DOHH2 (cell line): ENCODE data around the gene RHBG.
"Not testable (repeated sequence)": the region's sequence is repeated elsewhere in the genome, so short reads cannot be mapped to it uniquely, and the experiment has no call there.

Source experiments
- H3F3A ChIP-seq: fragments of 200-600 bp; sonication (generic), shearing (Covaris generic); 2 replicates; pipeline ENCODE4 v1.6.0; 2016; ENCODE audit warnings: antibody characterized with exemption, mild to moderate bottlenecking; ENCODE audit not compliant: control insufficient read depth, insufficient read depth
- H3K27ac ChIP-seq: fragments of 200-600 bp; sonication (generic); 2 replicates; pipeline ENCODE4 v1.5.1; 2014; ENCODE audit warnings: low read depth, mild to moderate bottlenecking, low read length, moderate library complexity
- H3K27me3 ChIP-seq: fragments of 200-600 bp; sonication (generic); 2 replicates; pipeline ENCODE4 v1.6.1; 2014; ENCODE audit warnings: mild to moderate bottlenecking, low read length, mixed read lengths; ENCODE audit not compliant: control insufficient read depth
- H3K36me3 ChIP-seq: fragments of 200-600 bp; sonication (generic); 2 replicates; pipeline ENCODE4 v1.6.1; 2014; ENCODE audit warnings: mild to moderate bottlenecking, low read length, moderate library complexity, mixed read lengths; ENCODE audit not compliant: control insufficient read depth
- H3K4me1 ChIP-seq: fragments of 200-600 bp; sonication (generic); 2 replicates; pipeline ENCODE4 v1.6.1; 2014; ENCODE audit warnings: mild to moderate bottlenecking, low read length, mixed read lengths; ENCODE audit not compliant: control insufficient read depth
- H3K4me2 ChIP-seq: fragments of 200-600 bp; sonication (generic); 2 replicates; pipeline ENCODE4 v1.6.0; 2014; ENCODE audit warnings: mild to moderate bottlenecking, low read length, moderate library complexity
- H3K4me3 ChIP-seq: fragments of 200-600 bp; sonication (generic); 2 replicates; pipeline ENCODE4 v1.5.1; 2014; ENCODE audit warnings: mild to moderate bottlenecking, low read length, mixed read lengths
- H3K79me2 ChIP-seq: fragments of 200-600 bp; sonication (generic); 2 replicates; pipeline ENCODE4 v1.6.1; 2014; ENCODE audit warnings: mild to moderate bottlenecking, low read length, mixed read lengths; ENCODE audit not compliant: control insufficient read depth
- H3K9me2 ChIP-seq: fragments of 200-600 bp; sonication (generic); replicated peaks from 2 replicates; pipeline ENCODE4 v1.6.1; 2014; ENCODE audit warnings: mild to moderate bottlenecking, low read length, mixed read lengths; ENCODE audit not compliant: control insufficient read depth
- H3K9me3 ChIP-seq: fragments of 200-600 bp; sonication (generic); 2 replicates; pipeline ENCODE4 v1.6.1; 2014; ENCODE audit warnings: antibody characterized with exemption, low read length, mixed read lengths; ENCODE audit not compliant: control insufficient read depth, insufficient read depth
- H4K20me1 ChIP-seq: fragments of 200-600 bp; sonication (generic); 2 replicates; pipeline ENCODE4 v1.6.0; 2014; ENCODE audit warnings: low read depth, mild to moderate bottlenecking, antibody characterized with exemption, low read length, moderate library complexity; ENCODE audit not compliant: control insufficient read depth, insufficient read depth
- EZH2phosphoT487 ChIP-seq: fragments of 200-600 bp; sonication (generic); IDR thresholded peaks from 2 replicates; pipeline ENCODE4 v1.6.1; 2017; ENCODE audit warnings: borderline replicate concordance, mild to moderate bottlenecking, antibody characterized with exemption, low read length, moderate library complexity, mixed read lengths
- TF ChIP-seq, protein P1 (sequence below): fragments of 200-600 bp; sonication (generic); IDR thresholded peaks from one replicate; pipeline ENCODE4 v1.5.1; 2014; ENCODE audit warnings: antibody characterized with exemption, mild to moderate bottlenecking, low read depth, low read length; ENCODE audit not compliant: poor library complexity, severe bottlenecking

Gene RHBG

GRCh38 chr1:156368889-156369684 lies at the start of gene RHBG:
RHBG (plus strand) TSS chr1:156369211; CDS start chr1:156369250, 39 bp downstream.
- TF ChIP-seq, protein P1, sequence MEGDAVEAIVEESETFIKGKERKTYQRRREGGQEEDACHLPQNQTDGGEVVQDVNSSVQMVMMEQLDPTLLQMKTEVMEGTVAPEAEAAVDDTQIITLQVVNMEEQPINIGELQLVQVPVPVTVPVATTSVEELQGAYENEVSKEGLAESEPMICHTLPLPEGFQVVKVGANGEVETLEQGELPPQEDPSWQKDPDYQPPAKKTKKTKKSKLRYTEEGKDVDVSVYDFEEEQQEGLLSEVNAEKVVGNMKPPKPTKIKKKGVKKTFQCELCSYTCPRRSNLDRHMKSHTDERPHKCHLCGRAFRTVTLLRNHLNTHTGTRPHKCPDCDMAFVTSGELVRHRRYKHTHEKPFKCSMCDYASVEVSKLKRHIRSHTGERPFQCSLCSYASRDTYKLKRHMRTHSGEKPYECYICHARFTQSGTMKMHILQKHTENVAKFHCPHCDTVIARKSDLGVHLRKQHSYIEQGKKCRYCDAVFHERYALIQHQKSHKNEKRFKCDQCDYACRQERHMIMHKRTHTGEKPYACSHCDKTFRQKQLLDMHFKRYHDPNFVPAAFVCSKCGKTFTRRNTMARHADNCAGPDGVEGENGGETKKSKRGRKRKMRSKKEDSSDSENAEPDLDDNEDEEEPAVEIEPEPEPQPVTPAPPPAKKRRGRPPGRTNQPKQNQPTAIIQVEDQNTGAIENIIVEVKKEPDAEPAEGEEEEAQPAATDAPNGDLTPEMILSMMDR = no peak
- TF ChIP-seq EZH2phosphoT487 = peak; percentile 50; the same call in 1 of the 2 replicates
- Histone ChIP-seq H3K4me2 (no peak within 1 kb of the TSS), H3K4me3 (no peak within 1 kb of the TSS)

DNA sequence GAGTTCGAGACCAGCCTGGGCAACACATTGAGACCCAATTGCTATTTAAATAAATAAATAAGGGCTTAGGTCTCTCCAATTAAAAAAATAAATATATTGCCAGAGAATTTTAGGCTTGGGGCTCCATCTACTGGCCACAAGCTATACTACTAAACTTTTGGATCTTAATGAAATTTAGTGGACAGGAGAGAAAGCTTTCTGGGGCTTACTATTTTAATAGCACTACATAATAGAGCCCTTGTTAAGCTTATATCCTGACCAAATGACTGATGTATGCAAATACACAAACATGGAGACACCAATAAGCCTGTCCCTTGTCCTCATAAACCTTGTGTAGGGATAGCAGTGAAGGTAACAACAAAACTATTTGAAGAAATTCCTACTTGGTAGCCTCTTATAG lies 49.3 kb upstream of the RHBG start:
- peaks cover 11% of the 10 kb centered on the region for H4K20me1 ChIP-seq
- H3K36me3 ChIP-seq = peaks cover 91% of the 10 kb centered on the region
- H3K27me3 ChIP-seq = no peaks in the 10 kb centered on the region
- H3K4me2 ChIP-seq = no peak overlapping the region
- no peaks in the 10 kb centered on the region for H3K4me1 ChIP-seq
- peaks cover 7% of the 10 kb centered on the region for H3K79me2 ChIP-seq
- H3K4me3 ChIP-seq = no peak overlapping the region
- no peak overlapping the region for H3K27ac ChIP-seq
- H3F3A ChIP-seq = peaks cover 22% of the 10 kb centered on the region
- no peak for TF ChIP-seq EZH2phosphoT487
- TF ChIP-seq, protein P1 = peak; percentile 62
- no peaks in the 10 kb centered on the region for H3K9me3 ChIP-seq
- no peaks in the 10 kb centered on the region for H3K9me2 ChIP-seq

More at GRCh38 chr1:156368889-156369684, at the start of gene RHBG:
- no peaks in the 10 kb centered on the region for H3K4me1 ChIP-seq
- H3K27me3 ChIP-seq = peaks cover 63% of the 10 kb centered on the region
- H3F3A ChIP-seq = no peaks in the 10 kb centered on the region
- H3K79me2 ChIP-seq = no peaks in the 10 kb centered on the region
- no peaks in the 10 kb centered on the region for H4K20me1 ChIP-seq
- no peaks in the 10 kb centered on the region for H3K36me3 ChIP-seq
- no peaks in the 10 kb centered on the region for H3K9me3 ChIP-seq
- H3K9me2 ChIP-seq = no peaks in the 10 kb centered on the region
- no peak within 1 kb of the TSS for H3K27ac ChIP-seq

DNA sequence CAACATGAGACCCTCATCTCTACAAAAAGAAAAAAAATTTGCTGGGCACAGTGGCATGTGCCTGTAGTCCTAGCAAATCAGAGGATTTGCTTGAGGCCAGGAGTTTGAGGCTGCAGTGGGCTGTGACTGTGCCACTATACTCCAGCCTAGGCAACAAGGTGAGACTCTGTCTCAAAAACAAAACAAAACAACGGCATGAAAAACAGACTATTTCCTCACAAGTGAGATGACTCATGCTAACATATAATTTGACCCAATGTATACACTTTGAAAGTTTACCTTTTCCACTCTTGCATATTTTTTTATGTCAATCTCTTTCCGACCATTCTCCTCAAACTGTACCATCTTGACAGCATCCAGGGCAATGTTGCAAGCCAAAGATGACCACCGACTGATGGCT lies 48.5 kb upstream of the RHBG start:
- Histone ChIP-seq H3K9me2 (no peaks in the 10 kb centered on the region), H3K27me3 (no peaks in the 10 kb centered on the region), H4K20me1 (peaks cover 11% of the 10 kb centered on the region), H3K36me3 (peaks cover 91% of the 10 kb centered on the region), H3K79me2 (peaks cover 7% of the 10 kb centered on the region), H3K27ac (no peak overlapping the region), H3K4me3 (no peak overlapping the region), H3K4me2 (no peak overlapping the region), H3F3A (peaks cover 18% of the 10 kb centered on the region), H3K9me3 (no peaks in the 10 kb centered on the region), H3K4me1 (no peaks in the 10 kb centered on the region)
- TF ChIP-seq, protein P1 = no peak
- TF ChIP-seq EZH2phosphoT487 = no peak

DNA sequence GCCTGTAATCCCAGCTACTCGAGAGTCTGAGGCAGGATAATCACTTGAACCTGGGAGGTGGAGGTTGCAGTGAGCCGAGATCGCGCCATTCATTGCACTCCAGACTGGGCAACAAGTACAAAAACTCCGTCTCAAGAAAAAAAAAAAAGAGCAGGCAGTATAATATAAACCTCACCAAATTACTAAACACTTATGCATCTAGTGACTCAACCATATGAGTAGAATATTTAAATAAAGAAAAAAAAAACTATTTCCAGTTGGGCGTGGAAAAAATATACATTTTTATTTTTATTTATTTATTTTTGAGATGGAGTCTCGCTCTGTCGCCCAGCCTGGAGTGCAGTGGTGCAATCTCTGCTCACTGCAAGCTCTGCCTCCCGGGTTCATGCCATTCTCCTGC lies 45.8 kb upstream of the RHBG start:
- not testable (repeated sequence) for H3K27me3 ChIP-seq, H3K9me3 ChIP-seq, H3K4me2 ChIP-seq, H3K4me1 ChIP-seq, H3K79me2 ChIP-seq, H3K9me2 ChIP-seq, H3K4me3 ChIP-seq, H3K27ac ChIP-seq
- Histone ChIP-seq H4K20me1 (peaks cover 11% of the 10 kb centered on the region), H3F3A (peaks cover 16% of the 10 kb centered on the region), H3K36me3 (peaks cover 78% of the 10 kb centered on the region)
